ENCODE results near the gene TAF10. TPM values are rescaled to one million over a fixed set of nuclear protein-coding genes. Genes with fewer than 3 reads are reported as not detected.
A peak's percentile ranks its signal among the peaks of the same experiment; 100 is the strongest.

TAF10 gene
- total and polyA plus RNA-seq, 2 of the 13 experiments (the other 11 are each of a cell fraction or from before 2014, with no cell fraction given), result 71.3 to 134 TPM

DNA sequence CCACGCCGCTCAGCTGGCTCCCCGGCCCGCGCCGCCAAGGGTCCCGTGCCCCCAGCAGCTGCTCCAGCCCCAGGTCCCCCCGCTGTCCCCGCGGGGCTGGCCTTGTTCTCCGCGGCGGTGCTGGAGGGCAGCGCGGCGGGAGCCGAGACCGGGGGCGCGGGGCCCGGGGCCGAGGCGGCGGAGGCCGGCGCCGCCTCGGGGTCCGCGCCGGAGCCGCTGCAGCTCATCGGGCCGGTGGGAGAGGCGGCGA is 128 bp downstream of the TAF10 start (continued):
- no peak for TF ChIP-seq TP53 (CRISPR knock-in tag; conservative IDR thresholded peaks at IDR 0.05)
- no peak for TF ChIP-seq ZNF564 (CRISPR knock-in tag; IDR thresholded peaks at IDR 0.05)
- TF ChIP-seq, protein P1, sequence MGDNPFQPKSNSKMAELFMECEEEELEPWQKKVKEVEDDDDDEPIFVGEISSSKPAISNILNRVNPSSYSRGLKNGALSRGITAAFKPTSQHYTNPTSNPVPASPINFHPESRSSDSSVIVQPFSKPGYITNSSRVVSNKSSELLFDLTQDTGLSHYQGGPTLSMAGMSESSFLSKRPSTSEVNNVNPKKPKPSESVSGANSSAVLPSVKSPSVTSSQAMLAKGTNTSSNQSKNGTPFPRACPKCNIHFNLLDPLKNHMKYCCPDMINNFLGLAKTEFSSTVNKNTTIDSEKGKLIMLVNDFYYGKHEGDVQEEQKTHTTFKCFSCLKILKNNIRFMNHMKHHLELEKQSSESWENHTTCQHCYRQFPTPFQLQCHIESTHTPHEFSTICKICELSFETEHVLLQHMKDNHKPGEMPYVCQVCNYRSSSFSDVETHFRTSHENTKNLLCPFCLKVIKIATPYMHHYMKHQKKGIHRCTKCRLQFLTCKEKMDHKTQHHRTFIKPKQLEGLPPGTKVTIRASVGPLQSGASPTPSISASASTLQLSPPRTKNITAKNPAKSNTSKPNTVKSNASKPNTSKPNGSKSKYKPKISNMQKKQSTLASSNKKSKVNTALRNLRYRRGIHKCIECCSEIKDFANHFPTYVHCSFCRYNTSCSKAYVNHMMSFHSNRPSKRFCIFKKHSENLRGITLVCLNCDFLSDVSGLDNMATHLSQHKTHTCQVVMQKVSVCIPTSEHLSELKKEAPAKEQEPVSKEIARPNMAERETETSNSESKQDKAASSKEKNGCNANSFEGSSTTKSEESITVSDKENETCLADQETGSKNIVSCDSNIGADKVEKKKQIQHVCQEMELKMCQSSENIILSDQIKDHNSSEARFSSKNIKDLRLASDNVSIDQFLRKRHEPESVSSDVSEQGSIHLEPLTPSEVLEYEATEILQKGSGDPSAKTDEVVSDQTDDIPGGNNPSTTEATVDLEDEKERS (CRISPR knock-in tag; IDR thresholded peaks at IDR 0.05), result no peak
- no peak for TF ChIP-seq CHCHD3 (CRISPR knock-in tag; IDR thresholded peaks at IDR 0.05)
- TF ChIP-seq, protein P2, sequence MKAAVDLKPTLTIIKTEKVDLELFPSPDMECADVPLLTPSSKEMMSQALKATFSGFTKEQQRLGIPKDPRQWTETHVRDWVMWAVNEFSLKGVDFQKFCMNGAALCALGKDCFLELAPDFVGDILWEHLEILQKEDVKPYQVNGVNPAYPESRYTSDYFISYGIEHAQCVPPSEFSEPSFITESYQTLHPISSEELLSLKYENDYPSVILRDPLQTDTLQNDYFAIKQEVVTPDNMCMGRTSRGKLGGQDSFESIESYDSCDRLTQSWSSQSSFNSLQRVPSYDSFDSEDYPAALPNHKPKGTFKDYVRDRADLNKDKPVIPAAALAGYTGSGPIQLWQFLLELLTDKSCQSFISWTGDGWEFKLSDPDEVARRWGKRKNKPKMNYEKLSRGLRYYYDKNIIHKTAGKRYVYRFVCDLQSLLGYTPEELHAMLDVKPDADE (CRISPR knock-in tag; IDR thresholded peaks at IDR 0.05), result no peak
- TF ChIP-seq, protein P3, sequence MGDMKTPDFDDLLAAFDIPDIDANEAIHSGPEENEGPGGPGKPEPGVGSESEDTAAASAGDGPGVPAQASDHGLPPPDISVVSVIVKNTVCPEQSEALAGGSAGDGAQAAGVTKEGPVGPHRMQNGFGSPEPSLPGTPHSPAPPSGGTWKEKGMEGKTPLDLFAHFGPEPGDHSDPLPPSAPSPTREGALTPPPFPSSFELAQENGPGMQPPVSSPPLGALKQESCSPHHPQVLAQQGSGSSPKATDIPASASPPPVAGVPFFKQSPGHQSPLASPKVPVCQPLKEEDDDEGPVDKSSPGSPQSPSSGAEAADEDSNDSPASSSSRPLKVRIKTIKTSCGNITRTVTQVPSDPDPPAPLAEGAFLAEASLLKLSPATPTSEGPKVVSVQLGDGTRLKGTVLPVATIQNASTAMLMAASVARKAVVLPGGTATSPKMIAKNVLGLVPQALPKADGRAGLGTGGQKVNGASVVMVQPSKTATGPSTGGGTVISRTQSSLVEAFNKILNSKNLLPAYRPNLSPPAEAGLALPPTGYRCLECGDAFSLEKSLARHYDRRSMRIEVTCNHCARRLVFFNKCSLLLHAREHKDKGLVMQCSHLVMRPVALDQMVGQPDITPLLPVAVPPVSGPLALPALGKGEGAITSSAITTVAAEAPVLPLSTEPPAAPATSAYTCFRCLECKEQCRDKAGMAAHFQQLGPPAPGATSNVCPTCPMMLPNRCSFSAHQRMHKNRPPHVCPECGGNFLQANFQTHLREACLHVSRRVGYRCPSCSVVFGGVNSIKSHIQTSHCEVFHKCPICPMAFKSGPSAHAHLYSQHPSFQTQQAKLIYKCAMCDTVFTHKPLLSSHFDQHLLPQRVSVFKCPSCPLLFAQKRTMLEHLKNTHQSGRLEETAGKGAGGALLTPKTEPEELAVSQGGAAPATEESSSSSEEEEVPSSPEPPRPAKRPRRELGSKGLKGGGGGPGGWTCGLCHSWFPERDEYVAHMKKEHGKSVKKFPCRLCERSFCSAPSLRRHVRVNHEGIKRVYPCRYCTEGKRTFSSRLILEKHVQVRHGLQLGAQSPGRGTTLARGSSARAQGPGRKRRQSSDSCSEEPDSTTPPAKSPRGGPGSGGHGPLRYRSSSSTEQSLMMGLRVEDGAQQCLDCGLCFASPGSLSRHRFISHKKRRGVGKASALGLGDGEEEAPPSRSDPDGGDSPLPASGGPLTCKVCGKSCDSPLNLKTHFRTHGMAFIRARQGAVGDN (CRISPR knock-in tag; IDR thresholded peaks at IDR 0.05), result no peak
- TF ChIP-seq ZNF724P (CRISPR knock-in tag; IDR thresholded peaks at IDR 0.05; ENCODE audit: borderline replicate concordance), result no peak
- TF ChIP-seq STAG1 (CRISPR knock-in tag; IDR thresholded peaks at IDR 0.05), result no peak
- no peak for TF ChIP-seq ZNF230 (CRISPR knock-in tag; IDR thresholded peaks at IDR 0.05)
- no peak for TF ChIP-seq TBX3 (IDR thresholded peaks at IDR 0.05; ENCODE audit: borderline replicate concordance)
- no peak for TF ChIP-seq IKZF1 (IDR thresholded peaks at IDR 0.05)
- no peak for TF ChIP-seq ZNF256 (CRISPR knock-in tag; conservative IDR thresholded peaks at IDR 0.05)
- no peak for TF ChIP-seq ZNF605 (CRISPR knock-in tag; IDR thresholded peaks at IDR 0.05)
- no peak for TF ChIP-seq ZNF430 (CRISPR knock-in tag; IDR thresholded peaks at IDR 0.05)
- TF ChIP-seq ZFP82 (CRISPR knock-in tag; IDR thresholded peaks at IDR 0.05; ENCODE audit: borderline replicate concordance), result peak; percentile 85; the same call in 1 of the 2 replicates
- TF ChIP-seq, protein P4, sequence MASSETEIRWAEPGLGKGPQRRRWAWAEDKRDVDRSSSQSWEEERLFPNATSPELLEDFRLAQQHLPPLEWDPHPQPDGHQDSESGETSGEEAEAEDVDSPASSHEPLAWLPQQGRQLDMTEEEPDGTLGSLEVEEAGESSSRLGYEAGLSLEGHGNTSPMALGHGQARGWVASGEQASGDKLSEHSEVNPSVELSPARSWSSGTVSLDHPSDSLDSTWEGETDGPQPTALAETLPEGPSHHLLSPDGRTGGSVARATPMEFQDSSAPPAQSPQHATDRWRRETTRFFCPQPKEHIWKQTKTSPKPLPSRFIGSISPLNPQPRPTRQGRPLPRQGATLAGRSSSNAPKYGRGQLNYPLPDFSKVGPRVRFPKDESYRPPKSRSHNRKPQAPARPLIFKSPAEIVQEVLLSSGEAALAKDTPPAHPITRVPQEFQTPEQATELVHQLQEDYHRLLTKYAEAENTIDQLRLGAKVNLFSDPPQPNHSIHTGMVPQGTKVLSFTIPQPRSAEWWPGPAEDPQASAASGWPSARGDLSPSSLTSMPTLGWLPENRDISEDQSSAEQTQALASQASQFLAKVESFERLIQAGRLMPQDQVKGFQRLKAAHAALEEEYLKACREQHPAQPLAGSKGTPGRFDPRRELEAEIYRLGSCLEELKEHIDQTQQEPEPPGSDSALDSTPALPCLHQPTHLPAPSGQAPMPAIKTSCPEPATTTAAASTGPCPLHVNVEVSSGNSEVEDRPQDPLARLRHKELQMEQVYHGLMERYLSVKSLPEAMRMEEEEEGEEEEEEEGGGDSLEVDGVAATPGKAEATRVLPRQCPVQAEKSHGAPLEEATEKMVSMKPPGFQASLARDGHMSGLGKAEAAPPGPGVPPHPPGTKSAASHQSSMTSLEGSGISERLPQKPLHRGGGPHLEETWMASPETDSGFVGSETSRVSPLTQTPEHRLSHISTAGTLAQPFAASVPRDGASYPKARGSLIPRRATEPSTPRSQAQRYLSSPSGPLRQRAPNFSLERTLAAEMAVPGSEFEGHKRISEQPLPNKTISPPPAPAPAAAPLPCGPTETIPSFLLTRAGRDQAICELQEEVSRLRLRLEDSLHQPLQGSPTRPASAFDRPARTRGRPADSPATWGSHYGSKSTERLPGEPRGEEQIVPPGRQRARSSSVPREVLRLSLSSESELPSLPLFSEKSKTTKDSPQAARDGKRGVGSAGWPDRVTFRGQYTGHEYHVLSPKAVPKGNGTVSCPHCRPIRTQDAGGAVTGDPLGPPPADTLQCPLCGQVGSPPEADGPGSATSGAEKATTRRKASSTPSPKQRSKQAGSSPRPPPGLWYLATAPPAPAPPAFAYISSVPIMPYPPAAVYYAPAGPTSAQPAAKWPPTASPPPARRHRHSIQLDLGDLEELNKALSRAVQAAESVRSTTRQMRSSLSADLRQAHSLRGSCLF (CRISPR knock-in tag; IDR thresholded peaks at IDR 0.05; ENCODE audit: borderline replicate concordance), result no peak
- no peak for TF ChIP-seq NFYC (CRISPR knock-in tag; IDR thresholded peaks at IDR 0.05)
- TF ChIP-seq, protein P5, sequence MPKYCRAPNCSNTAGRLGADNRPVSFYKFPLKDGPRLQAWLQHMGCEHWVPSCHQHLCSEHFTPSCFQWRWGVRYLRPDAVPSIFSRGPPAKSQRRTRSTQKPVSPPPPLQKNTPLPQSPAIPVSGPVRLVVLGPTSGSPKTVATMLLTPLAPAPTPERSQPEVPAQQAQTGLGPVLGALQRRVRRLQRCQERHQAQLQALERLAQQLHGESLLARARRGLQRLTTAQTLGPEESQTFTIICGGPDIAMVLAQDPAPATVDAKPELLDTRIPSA (CRISPR knock-in tag; IDR thresholded peaks at IDR 0.05; ENCODE audit: borderline replicate concordance), result 0 out of 2 replicates have a peak, but pooled peaks have one; percentile 18

Measured in HepG2 (cell line).